Measurements from ENCODE around the gene MREG.

Gene MREG

DNA sequence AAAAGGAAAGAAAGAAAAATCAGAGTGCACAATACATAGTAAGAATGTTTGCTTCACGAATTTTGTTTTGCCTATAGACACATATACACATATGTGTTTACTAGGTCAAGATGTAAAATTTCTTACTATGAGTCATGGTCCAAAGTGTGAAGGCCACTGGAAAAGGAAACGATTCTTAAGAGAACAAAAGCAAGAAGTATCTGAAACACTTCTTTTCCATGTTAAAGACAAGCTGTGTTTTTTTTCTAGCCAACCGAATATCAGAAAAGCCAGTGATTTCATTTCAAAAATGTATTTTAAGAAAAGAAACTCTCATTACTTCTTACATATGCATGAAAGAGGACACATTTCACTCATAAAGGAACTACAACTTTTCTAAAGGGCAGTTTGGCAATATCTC lies 43.4 kb upstream of the MREG start:
- Histone ChIP-seq H3K4me3 (ENCODE audit: low read length) (no peak overlapping the region), H3K4me2 (ENCODE audit: low read length) (no peak overlapping the region), H3K27me3 (ENCODE audit: control insufficient read depth, low read length) (peaks cover 14% of the 10 kb centered on the region), H3K9me2 (replicated peaks; ENCODE audit: control insufficient read depth, low read length) (no peaks in the 10 kb centered on the region), H3K27ac (ENCODE audit: low read depth, low read length) (no peak overlapping the region), H4K20me1 (ENCODE audit: control insufficient read depth, insufficient read depth, low read depth, low read length) (no peaks in the 10 kb centered on the region), H3K79me2 (ENCODE audit: control insufficient read depth, low read length) (no peaks in the 10 kb centered on the region), H3K4me1 (ENCODE audit: control insufficient read depth, low read length) (no peaks in the 10 kb centered on the region; the same call in 1 of the 2 replicates), H3K36me3 (ENCODE audit: control insufficient read depth, low read length) (no peaks in the 10 kb centered on the region), H3K9me3 (ENCODE audit: control insufficient read depth, insufficient read depth, low read length) (no peaks in the 10 kb centered on the region), H3F3A (ENCODE audit: control insufficient read depth, insufficient read depth) (no peaks in the 10 kb centered on the region)
- TF ChIP-seq EZH2phosphoT487 (IDR thresholded peaks at IDR 0.05; ENCODE audit: borderline replicate concordance, low read length): no peak
- TF ChIP-seq, protein P1, sequence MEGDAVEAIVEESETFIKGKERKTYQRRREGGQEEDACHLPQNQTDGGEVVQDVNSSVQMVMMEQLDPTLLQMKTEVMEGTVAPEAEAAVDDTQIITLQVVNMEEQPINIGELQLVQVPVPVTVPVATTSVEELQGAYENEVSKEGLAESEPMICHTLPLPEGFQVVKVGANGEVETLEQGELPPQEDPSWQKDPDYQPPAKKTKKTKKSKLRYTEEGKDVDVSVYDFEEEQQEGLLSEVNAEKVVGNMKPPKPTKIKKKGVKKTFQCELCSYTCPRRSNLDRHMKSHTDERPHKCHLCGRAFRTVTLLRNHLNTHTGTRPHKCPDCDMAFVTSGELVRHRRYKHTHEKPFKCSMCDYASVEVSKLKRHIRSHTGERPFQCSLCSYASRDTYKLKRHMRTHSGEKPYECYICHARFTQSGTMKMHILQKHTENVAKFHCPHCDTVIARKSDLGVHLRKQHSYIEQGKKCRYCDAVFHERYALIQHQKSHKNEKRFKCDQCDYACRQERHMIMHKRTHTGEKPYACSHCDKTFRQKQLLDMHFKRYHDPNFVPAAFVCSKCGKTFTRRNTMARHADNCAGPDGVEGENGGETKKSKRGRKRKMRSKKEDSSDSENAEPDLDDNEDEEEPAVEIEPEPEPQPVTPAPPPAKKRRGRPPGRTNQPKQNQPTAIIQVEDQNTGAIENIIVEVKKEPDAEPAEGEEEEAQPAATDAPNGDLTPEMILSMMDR (IDR thresholded peaks at IDR 0.05; ENCODE audit: low read depth, low read length, poor library complexity, severe bottlenecking): no peak

DNA sequence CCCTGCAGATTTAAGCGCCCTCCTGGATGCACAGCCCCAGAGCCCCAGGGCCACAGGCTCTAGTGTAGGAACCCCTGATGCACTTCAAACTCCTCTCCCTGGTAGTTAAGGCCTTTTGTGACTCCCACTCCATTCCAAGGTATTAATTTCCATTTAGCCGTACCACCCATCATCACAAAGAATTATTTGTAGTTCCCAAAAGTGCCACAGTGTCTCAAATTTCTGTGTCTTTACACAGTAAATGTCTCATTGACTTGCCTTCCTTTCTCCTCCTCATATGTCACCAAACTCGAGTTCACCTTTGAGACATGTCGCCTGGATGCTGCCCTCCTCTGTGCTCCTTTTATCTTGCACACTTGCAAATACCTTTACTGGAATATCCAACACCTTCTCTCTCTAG lies 42.3 kb upstream of the MREG start:
- Histone ChIP-seq H3K27me3 (ENCODE audit: control insufficient read depth, low read length) (peaks cover 14% of the 10 kb centered on the region), H3K27ac (ENCODE audit: low read depth, low read length) (no peak overlapping the region), H3F3A (ENCODE audit: control insufficient read depth, insufficient read depth) (no peaks in the 10 kb centered on the region), H3K4me2 (ENCODE audit: low read length) (no peak overlapping the region), H3K79me2 (ENCODE audit: control insufficient read depth, low read length) (no peaks in the 10 kb centered on the region), H4K20me1 (ENCODE audit: control insufficient read depth, insufficient read depth, low read depth, low read length) (no peaks in the 10 kb centered on the region), H3K4me1 (ENCODE audit: control insufficient read depth, low read length) (no peaks in the 10 kb centered on the region; the same call in 1 of the 2 replicates), H3K36me3 (ENCODE audit: control insufficient read depth, low read length) (no peaks in the 10 kb centered on the region), H3K9me2 (replicated peaks; ENCODE audit: control insufficient read depth, low read length) (no peaks in the 10 kb centered on the region), H3K4me3 (ENCODE audit: low read length) (no peak overlapping the region), H3K9me3 (ENCODE audit: control insufficient read depth, insufficient read depth, low read length) (no peaks in the 10 kb centered on the region)
- TF ChIP-seq EZH2phosphoT487 (IDR thresholded peaks at IDR 0.05; ENCODE audit: borderline replicate concordance, low read length): no peak
- TF ChIP-seq, protein P1 (IDR thresholded peaks at IDR 0.05; ENCODE audit: low read depth, low read length, poor library complexity, severe bottlenecking): no peak

DNA sequence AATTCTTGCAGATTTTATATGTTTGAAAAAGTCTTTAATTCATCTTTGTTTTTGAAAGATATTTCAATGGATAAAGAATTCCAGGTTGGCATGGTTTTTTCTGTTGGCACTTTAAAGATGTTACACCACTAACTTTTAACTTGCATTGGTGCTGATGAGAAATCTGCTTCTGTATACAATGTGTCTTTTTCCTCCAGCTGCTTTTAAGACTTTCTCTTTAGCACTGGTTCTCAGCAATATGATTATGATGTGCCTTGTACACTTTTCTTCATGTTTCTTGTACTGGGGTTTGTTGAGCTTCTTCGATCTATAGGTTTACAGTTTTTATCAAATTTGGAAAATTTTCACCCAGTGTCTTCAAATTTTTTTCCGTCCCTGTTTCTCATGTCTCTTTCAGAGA lies 39.1 kb upstream of the MREG start:
- H4K20me1 ChIP-seq (ENCODE audit: control insufficient read depth, insufficient read depth, low read depth, low read length): no peaks in the 10 kb centered on the region
- no peak for TF ChIP-seq EZH2phosphoT487 (IDR thresholded peaks at IDR 0.05; ENCODE audit: borderline replicate concordance, low read length)
- TF ChIP-seq, protein P1 (IDR thresholded peaks at IDR 0.05; ENCODE audit: low read depth, low read length, poor library complexity, severe bottlenecking): no peak
- no peaks in the 10 kb centered on the region for H3K9me3 ChIP-seq (ENCODE audit: control insufficient read depth, insufficient read depth, low read length)
- H3K36me3 ChIP-seq (ENCODE audit: control insufficient read depth, low read length): no peaks in the 10 kb centered on the region
- no peak overlapping the region for H3K27ac ChIP-seq (ENCODE audit: low read depth, low read length)
- H3F3A ChIP-seq (ENCODE audit: control insufficient read depth, insufficient read depth): no peaks in the 10 kb centered on the region
- no peaks in the 10 kb centered on the region for H3K79me2 ChIP-seq (ENCODE audit: control insufficient read depth, low read length)
- H3K4me2 ChIP-seq (ENCODE audit: low read length): no peak overlapping the region
- peaks cover 1% of the 10 kb centered on the region for H3K27me3 ChIP-seq (ENCODE audit: control insufficient read depth, low read length)
- H3K9me2 ChIP-seq (replicated peaks; ENCODE audit: control insufficient read depth, low read length): no peaks in the 10 kb centered on the region
- H3K4me1 ChIP-seq (ENCODE audit: control insufficient read depth, low read length): no peaks in the 10 kb centered on the region
- H3K4me3 ChIP-seq (ENCODE audit: low read length): no peak overlapping the region

GRCh38 chr2:216051350-216051749 lies 38.0 kb upstream of the MREG start:
- Histone ChIP-seq H4K20me1 (ENCODE audit: control insufficient read depth, insufficient read depth, low read depth, low read length) (no peaks in the 10 kb centered on the region), H3K4me2 (ENCODE audit: low read length) (no peak overlapping the region), H3K79me2 (ENCODE audit: control insufficient read depth, low read length) (no peaks in the 10 kb centered on the region), H3K9me3 (ENCODE audit: control insufficient read depth, insufficient read depth, low read length) (no peaks in the 10 kb centered on the region), H3K4me1 (ENCODE audit: control insufficient read depth, low read length) (no peaks in the 10 kb centered on the region), H3K27me3 (ENCODE audit: control insufficient read depth, low read length) (no peaks in the 10 kb centered on the region), H3K27ac (ENCODE audit: low read depth, low read length) (no peak overlapping the region), H3K9me2 (replicated peaks; ENCODE audit: control insufficient read depth, low read length) (no peaks in the 10 kb centered on the region), H3F3A (ENCODE audit: control insufficient read depth, insufficient read depth) (no peaks in the 10 kb centered on the region), H3K36me3 (ENCODE audit: control insufficient read depth, low read length) (no peaks in the 10 kb centered on the region), H3K4me3 (ENCODE audit: low read length) (no peak overlapping the region)
- TF ChIP-seq EZH2phosphoT487 (IDR thresholded peaks at IDR 0.05; ENCODE audit: borderline replicate concordance, low read length): no peak
- TF ChIP-seq, protein P1 (IDR thresholded peaks at IDR 0.05; ENCODE audit: low read depth, low read length, poor library complexity, severe bottlenecking): no peak
